OCI-LY7 (cell line): ENCODE data around the gene MT1E.

ENCODE experiments used
- EZH2phosphoT487 ChIP-seq: fragments of 200-600 bp; sonication (generic); IDR thresholded peaks from 2 replicates; pipeline ENCODE4 v1.6.1; 2018; ENCODE audit warnings: low read depth, borderline replicate concordance, mild to moderate bottlenecking, mixed run types, antibody characterized with exemption, low read length, moderate library complexity, mixed read lengths
- TF ChIP-seq, protein P1 (sequence below): fragments of 200-600 bp; sonication (generic); conservative IDR thresholded peaks from 2 replicates; pipeline ENCODE4 v1.5.1; 2014; ENCODE audit warnings: mild to moderate bottlenecking, antibody characterized with exemption, low read length, moderate library complexity, mixed read lengths

DNA sequence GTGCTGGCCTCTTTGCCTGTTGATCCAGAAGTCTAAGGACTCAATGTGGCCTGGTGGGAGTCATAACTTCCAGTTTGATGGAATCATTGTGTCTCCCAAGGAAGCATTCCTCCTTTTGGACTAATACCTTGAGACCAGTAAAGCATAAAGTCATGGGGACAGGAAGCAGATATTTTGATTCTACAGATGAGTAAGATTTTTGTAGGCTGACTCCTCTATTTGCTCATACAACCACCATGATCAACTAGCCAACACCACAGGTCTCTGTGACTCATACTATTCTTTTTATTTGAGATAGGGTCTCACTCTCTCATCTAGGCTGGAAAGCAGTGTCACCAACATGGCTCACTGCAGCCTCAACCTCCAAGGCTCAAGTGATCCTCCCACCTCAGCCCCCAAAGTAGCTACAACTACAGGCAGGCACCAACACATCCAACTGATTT lies 11.0 kb upstream of the MT1E start:
- TF ChIP-seq, protein P1, sequence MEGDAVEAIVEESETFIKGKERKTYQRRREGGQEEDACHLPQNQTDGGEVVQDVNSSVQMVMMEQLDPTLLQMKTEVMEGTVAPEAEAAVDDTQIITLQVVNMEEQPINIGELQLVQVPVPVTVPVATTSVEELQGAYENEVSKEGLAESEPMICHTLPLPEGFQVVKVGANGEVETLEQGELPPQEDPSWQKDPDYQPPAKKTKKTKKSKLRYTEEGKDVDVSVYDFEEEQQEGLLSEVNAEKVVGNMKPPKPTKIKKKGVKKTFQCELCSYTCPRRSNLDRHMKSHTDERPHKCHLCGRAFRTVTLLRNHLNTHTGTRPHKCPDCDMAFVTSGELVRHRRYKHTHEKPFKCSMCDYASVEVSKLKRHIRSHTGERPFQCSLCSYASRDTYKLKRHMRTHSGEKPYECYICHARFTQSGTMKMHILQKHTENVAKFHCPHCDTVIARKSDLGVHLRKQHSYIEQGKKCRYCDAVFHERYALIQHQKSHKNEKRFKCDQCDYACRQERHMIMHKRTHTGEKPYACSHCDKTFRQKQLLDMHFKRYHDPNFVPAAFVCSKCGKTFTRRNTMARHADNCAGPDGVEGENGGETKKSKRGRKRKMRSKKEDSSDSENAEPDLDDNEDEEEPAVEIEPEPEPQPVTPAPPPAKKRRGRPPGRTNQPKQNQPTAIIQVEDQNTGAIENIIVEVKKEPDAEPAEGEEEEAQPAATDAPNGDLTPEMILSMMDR: no peak
- TF ChIP-seq EZH2phosphoT487: no peak
